GM12878 (cell line): Measurements from ENCODE around the gene PIP4K2A. TPM values are rescaled to one million over a fixed set of nuclear protein-coding genes. Genes with fewer than 3 reads are reported as not detected.

Source experiments
- ATAC-seq: fragments of 200-7000 bp; cut with Tn5 transposase; 3 replicates; pipeline ENCODE4 v1.9.1; 2020; ENCODE audit warnings: mild to moderate bottlenecking, moderate library complexity
- BruUV-seq: library from RNA; stranded (reverse); fragments of 400-500 nt; replicated peaks from 2 replicates; lab custom pipeline; 2021; lab: Mats Ljungman, UMichigan
- CTCF ChIA-PET: fragments of 300-600 bp; sonication (Branson Sonifier 250); formaldehyde crosslinking; extraction: SDS; loops from one replicate; lab custom pipeline; 2021; ENCODE audit warnings: inconsistent platforms; lab: Yijun Ruan, JAX
- POLR2A ChIA-PET: fragments of 350-600 bp; formaldehyde crosslinking; extraction: SDS; loops from one replicate; lab custom pipeline; 2021; ENCODE audit warnings: inconsistent platforms; lab: Charles Lee
- RAD21 ChIA-PET: fragments of 300-600 bp; sonication (Branson Sonifier 250); formaldehyde crosslinking; loops from one replicate; lab custom pipeline; 2023; ENCODE audit warnings: antibody characterized with exemption; ENCODE audit not compliant: unreplicated experiment; lab: Charles Lee
- SMC1A ChIA-PET: fragments of 300-600 bp; sonication (Branson Sonifier 250); formaldehyde crosslinking; loops from one replicate; lab custom pipeline; 2023; ENCODE audit not compliant: unreplicated experiment, uncharacterized antibody; lab: Charles Lee
- DNase-seq: peaks from one replicate; pipeline ENCODE4 v3.0.0-alpha.2; 2011; ENCODE audit warnings: low read depth, low spot score
- FAIRE-seq: peaks from 3 replicates; lab custom pipeline; 2011; peaks lifted over from hg19 to GRCh38; lab: Jason Lieb, UNC
- H2AFZ ChIP-seq: 2 replicates; pipeline ENCODE4 v1.6.0; 2011; ENCODE audit warnings: low read depth, low read length, control low read depth; ENCODE audit not compliant: control insufficient read depth
- H3K27ac ChIP-seq: 2 replicates; pipeline ENCODE4 v1.5.1; 2011; ENCODE audit warnings: control low read depth; ENCODE audit not compliant: control insufficient read depth, insufficient read depth
- H3K27me3 ChIP-seq, 2 experiments: replicated peaks in 1 of 2; 2 replicates each; pipeline versions ENCODE4 v1.6.0 to v1.6.1; 2011; ENCODE audit warnings: low read length in 1 of 2; ENCODE audit not compliant: control insufficient read depth in 2 of 2, insufficient read depth in 2 of 2
- H3K36me3 ChIP-seq, 2 experiments: 2 replicates each; pipeline ENCODE4 v1.5.1; 2011; ENCODE audit warnings: low read length in 1 of 2; ENCODE audit not compliant: control insufficient read depth in 2 of 2, insufficient read depth in 2 of 2
- H3K4me1 ChIP-seq: 2 replicates; pipeline ENCODE4 v1.6.1; 2011; ENCODE audit warnings: mild to moderate bottlenecking, low read length, moderate library complexity, mixed read lengths; ENCODE audit not compliant: control insufficient read depth, insufficient read depth
- H3K4me2 ChIP-seq: 2 replicates; pipeline ENCODE4 v1.6.0; 2011; ENCODE audit warnings: control low read depth; ENCODE audit not compliant: control insufficient read depth, insufficient read depth
- H3K4me3 ChIP-seq: fragments of 200-600 bp; sonication (generic); 2 replicates; pipeline ENCODE4 v1.5.1; 2016
- H3K79me2 ChIP-seq: 2 replicates; pipeline ENCODE4 v1.6.0; 2011; ENCODE audit warnings: low read length; ENCODE audit not compliant: control insufficient read depth, insufficient read depth
- H3K9ac ChIP-seq: 2 replicates; pipeline ENCODE4 v1.8.0; 2011; ENCODE audit warnings: low read length, control low read depth, mixed read lengths; ENCODE audit not compliant: control insufficient read depth, insufficient read depth
- H3K9me3 ChIP-seq: replicated peaks from 3 replicates; pipeline ENCODE4 v1.5.1; 2011; ENCODE audit warnings: mild to moderate bottlenecking, low read length; ENCODE audit not compliant: control insufficient read depth, insufficient read depth
- H4K20me1 ChIP-seq: 2 replicates; pipeline ENCODE4 v1.6.0; 2011; ENCODE audit not compliant: control insufficient read depth, insufficient read depth
- BACH1 ChIP-seq: fragments of 450-650 bp; IDR thresholded peaks from 2 replicates; pipeline ENCODE4 v1.6.1; 2017; ENCODE audit warnings: mild to moderate bottlenecking, borderline replicate concordance
- BCL3 ChIP-seq: IDR thresholded peaks from 2 replicates; pipeline ENCODE4 v1.6.1; 2011; ENCODE audit warnings: borderline replicate concordance, low read depth, mild to moderate bottlenecking, moderate library complexity, low read length; ENCODE audit not compliant: insufficient read depth, poor library complexity, severe bottlenecking
- HDAC2 ChIP-seq: fragments of 200-600 bp; sonication (generic); IDR thresholded peaks from 2 replicates; pipeline ENCODE4 v1.6.1; 2017
- MTA2 ChIP-seq: fragments of 450-650 bp; IDR thresholded peaks from 2 replicates; pipeline ENCODE4 v1.6.1; 2016; ENCODE audit warnings: low read depth, mild to moderate bottlenecking, moderate library complexity
- TCF7 ChIP-seq: IDR thresholded peaks from 2 replicates; pipeline ENCODE4 v1.6.1; 2014; ENCODE audit warnings: antibody characterized with exemption, borderline replicate concordance
- WGBS: methylation state at CpG from one replicate; pipeline ENCODE4 v1.1.6; 2016; ENCODE audit warnings: low lambda C conversion rate; ENCODE audit not compliant: insufficient replicate concordance, insufficient coverage; ENCODE audit errors: missing lambda C conversion rate; 5-methylcytosine and 5-hydroxymethylcytosine counted together
- in situ Hi-C: fragments of 300-500 bp; cut with MboI; formaldehyde crosslinking; loops from 9 replicates; pipeline ENCODE4 v1.14.3; 2018; ENCODE audit warnings: mixed read lengths
- intact Hi-C: fragments of 100-400 bp; cut with micrococcal nuclease; formaldehyde crosslinking; loops from one replicate; pipeline ENCODE4 v1.14.2; 2022; ENCODE audit not compliant: unreplicated experiment
- polyA plus RNA-seq, 11 experiments: library from polyadenylated mRNA; depleted of rRNA in 4 of 11; unstranded in 6 of 11; stranded (reverse) in 5 of 11; fragments of >200 nt; fragmentation: Nextera tagmentation in 4 of 11; fragmentation: Illumina TruSeq in 1 of 11; extraction: Ambion mirVana in 4 of 11; extraction: Trizol in 1 of 11; gene quantifications; 1 replicate in 1 of 11; 2 replicates in 10 of 11; pipeline versions ENCODE4 v1.2.1 to v1.2.3, GENCODE V29; 2011 to 2016; ENCODE audit warnings: inconsistent platforms in 2 of 11, missing spikeins in 2 of 11, low read depth in 1 of 11
- total RNA-seq, 4 experiments: library from RNA; depleted of rRNA in 3 of 4; stranded (reverse); fragments of >200 nt in 3 of 4; fragmentation: Illumina TruSeq in 1 of 4; extraction: Trizol in 1 of 4; gene quantifications; 2 replicates each; pipeline versions ENCODE4 v1.2.1 to v1.2.3, GENCODE V29; 2013 to 2021

PIP4K2A gene
- total and polyA plus RNA-seq, 10 of the 15 experiments (the other 5 are each of a cell fraction or from before 2014, with no cell fraction given): 54.3 to 139 (median 84.4) TPM

DNA sequence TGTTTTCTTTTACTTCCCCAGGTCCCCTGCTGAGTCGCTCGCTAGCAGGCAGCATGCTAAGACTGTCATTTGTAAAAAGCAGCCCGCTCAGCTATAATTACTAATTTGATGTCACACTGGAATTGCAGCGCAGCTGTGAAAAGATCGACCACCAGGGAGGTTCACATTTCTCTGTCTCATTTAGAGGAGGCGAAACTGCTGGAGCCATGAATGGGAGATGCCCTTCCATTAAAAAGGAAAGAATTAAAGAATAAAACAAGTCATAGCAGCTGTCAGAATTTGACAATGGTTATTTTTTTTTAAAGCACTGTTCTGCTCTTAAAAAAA lies 153.5 kb downstream of the PIP4K2A start:
- ChIA-PET RAD21 (no interaction called here), CTCF (interaction anchor here (0.6 to 1.0 kb wide), 2 partner anchors 13 to 1242 kb away, joined by 3 to 4 read pairs; no protein-coding TSS in a partner anchor)

More for the DNA sequence above, 153.5 kb downstream of the PIP4K2A start:
- H3K9me3 ChIP-seq: no peaks in the 10 kb centered on the region
- in situ Hi-C loops (no loop called here), intact Hi-C loops (no loop called here)
- no peaks in the 10 kb centered on the region for H3K4me1 ChIP-seq
- ATAC-seq (no peak), DNase-seq (no peak), FAIRE-seq (no peak)
- POLR2A ChIA-PET: no interaction called here
- H4K20me1 ChIP-seq: no peaks in the 10 kb centered on the region
- no peaks in the 10 kb centered on the region for H3K79me2 ChIP-seq
- H3K36me3 ChIP-seq: peaks cover 3 to 23% of the 10 kb centered on the region in 2 experiments; a peak in 3 of 4 replicates
- no peaks in the 10 kb centered on the region for H3K27me3 ChIP-seq
- no TSS peak for BruUV-seq
- SMC1A ChIA-PET: interaction anchor here (0.9 kb wide), 1 partner anchor 13 kb away, joined by 3 read pairs; no protein-coding TSS in a partner anchor
- H3K27ac ChIP-seq: no peak overlapping the region
- H3K4me3 ChIP-seq: no peak overlapping the region
- TF ChIP-seq HDAC2 (no peak), BCL3 (peak; percentile 25), MTA2 (no peak), TCF7 (no peak), BACH1 (no peak)
- H2AFZ ChIP-seq: no peak overlapping the region
- H3K9ac ChIP-seq: no peak overlapping the region
- WGBS: 99% methylated on average over 6 of the region's 6 CpGs
- H3K4me2 ChIP-seq: no peak overlapping the region
